Hepatocyte (in vitro differentiated cells): ENCODE data around the gene OGG1.

Experiments used
- EZH2 ChIP-seq: fragments of 200-600 bp; sonication (generic); IDR thresholded peaks from 2 replicates; pipeline ENCODE4 v1.6.1; 2016; ENCODE audit warnings: antibody characterized with exemption, mild to moderate bottlenecking, borderline replicate concordance
- EZH2phosphoT487 ChIP-seq: fragments of 200-600 bp; sonication (generic); IDR thresholded peaks from one replicate; pipeline ENCODE4 v1.6.1; 2018; ENCODE audit warnings: antibody characterized with exemption, mild to moderate bottlenecking, low read depth, moderate library complexity; ENCODE audit not compliant: unreplicated experiment, severe bottlenecking
- TF ChIP-seq, protein P1 (sequence below): fragments of 200-600 bp; sonication (generic); IDR thresholded peaks from 2 replicates; pipeline ENCODE4 v1.5.1; 2016; ENCODE audit warnings: antibody characterized with exemption, mild to moderate bottlenecking; ENCODE audit not compliant: poor library complexity

DNA sequence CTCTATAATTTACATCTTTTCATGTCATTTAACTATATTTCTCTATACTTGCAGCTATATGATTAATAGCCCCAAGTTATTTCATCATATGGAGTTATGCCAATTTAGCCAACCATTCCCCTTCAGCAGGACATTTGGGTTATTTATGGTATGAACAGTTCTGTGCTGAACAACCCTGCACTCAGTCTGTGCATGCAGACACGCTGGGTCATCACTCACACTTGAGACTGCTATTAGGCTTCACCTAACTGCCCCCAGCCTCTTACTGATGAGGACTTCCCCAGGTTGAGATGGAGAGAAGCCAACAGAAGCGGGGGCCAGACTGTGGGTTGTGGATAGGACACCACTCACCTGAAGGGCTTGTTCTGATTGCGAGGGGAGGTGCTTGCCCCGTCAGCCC, 35.2 kb downstream of the OGG1 start:
- TF ChIP-seq, protein P1, sequence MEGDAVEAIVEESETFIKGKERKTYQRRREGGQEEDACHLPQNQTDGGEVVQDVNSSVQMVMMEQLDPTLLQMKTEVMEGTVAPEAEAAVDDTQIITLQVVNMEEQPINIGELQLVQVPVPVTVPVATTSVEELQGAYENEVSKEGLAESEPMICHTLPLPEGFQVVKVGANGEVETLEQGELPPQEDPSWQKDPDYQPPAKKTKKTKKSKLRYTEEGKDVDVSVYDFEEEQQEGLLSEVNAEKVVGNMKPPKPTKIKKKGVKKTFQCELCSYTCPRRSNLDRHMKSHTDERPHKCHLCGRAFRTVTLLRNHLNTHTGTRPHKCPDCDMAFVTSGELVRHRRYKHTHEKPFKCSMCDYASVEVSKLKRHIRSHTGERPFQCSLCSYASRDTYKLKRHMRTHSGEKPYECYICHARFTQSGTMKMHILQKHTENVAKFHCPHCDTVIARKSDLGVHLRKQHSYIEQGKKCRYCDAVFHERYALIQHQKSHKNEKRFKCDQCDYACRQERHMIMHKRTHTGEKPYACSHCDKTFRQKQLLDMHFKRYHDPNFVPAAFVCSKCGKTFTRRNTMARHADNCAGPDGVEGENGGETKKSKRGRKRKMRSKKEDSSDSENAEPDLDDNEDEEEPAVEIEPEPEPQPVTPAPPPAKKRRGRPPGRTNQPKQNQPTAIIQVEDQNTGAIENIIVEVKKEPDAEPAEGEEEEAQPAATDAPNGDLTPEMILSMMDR = no peak
- TF ChIP-seq EZH2 = no peak
- TF ChIP-seq EZH2phosphoT487 = no peak
